ENCODE results near the gene NRL.
"Not testable (repeated sequence)": the region's sequence is repeated elsewhere in the genome, so short reads cannot be mapped to it uniquely, and the experiment has no call there.

GRCh38 chr14:24050753-24051152 is 64.0 kb downstream of the NRL start:
- not testable (repeated sequence) for TF ChIP-seq POLR2AphosphoS5 (IDR thresholded peaks at IDR 0.05; ENCODE audit: low read depth, low read length); POLR2A (IDR thresholded peaks at IDR 0.05; ENCODE audit: low read depth, low read length); TAF1 (IDR thresholded peaks at IDR 0.05; ENCODE audit: low read depth, low read length); PAX5 (IDR thresholded peaks at IDR 0.05; ENCODE audit: insufficient read depth, low read length, severe bottlenecking); SPI1 (IDR thresholded peaks at IDR 0.05; ENCODE audit: low read depth, low read length)
